Neural progenitor cell (in vitro differentiated cells): ENCODE data around the gene LRRC74A. TPM values are rescaled to one million over a fixed set of nuclear protein-coding genes. Genes with fewer than 3 reads are reported as not detected.

ENCODE experiments used
- DNase-seq: peaks from one replicate; pipeline ENCODE4 v3.0.0-alpha.2; 2016; ENCODE audit warnings: low spot score
- H2AFZ ChIP-seq: fragments of 200-600 bp; sonication (generic); replicated peaks from 2 replicates; pipeline ENCODE4 v1.6.1; 2016; ENCODE audit warnings: antibody characterized with exemption
- H3F3A ChIP-seq: fragments of 200-600 bp; sonication (generic); 2 replicates; pipeline ENCODE4 v1.6.1; 2016; ENCODE audit warnings: antibody characterized with exemption, low read depth
- H3K27ac ChIP-seq: fragments of 200-600 bp; sonication (generic); 2 replicates; pipeline ENCODE4 v1.5.1; 2016; ENCODE audit warnings: mild to moderate bottlenecking
- H3K27me3 ChIP-seq: fragments of 200-600 bp; sonication (generic); 2 replicates; pipeline ENCODE4 v1.6.1; 2016; ENCODE audit warnings: mild to moderate bottlenecking, moderate library complexity
- H3K36me3 ChIP-seq: fragments of 200-600 bp; sonication (generic); 2 replicates; pipeline ENCODE4 v1.5.1; 2016
- H3K4me1 ChIP-seq: fragments of 200-600 bp; sonication (generic); 2 replicates; pipeline ENCODE4 v1.6.1; 2016; ENCODE audit warnings: mixed run types
- H3K4me2 ChIP-seq: fragments of 200-600 bp; sonication (generic); 2 replicates; pipeline ENCODE4 v1.6.1; 2016
- H3K4me3 ChIP-seq: fragments of 200-600 bp; sonication (generic); 2 replicates; pipeline ENCODE4 v1.5.1; 2016
- H3K79me2 ChIP-seq: fragments of 200-600 bp; sonication (generic); 2 replicates; pipeline ENCODE4 v1.6.1; 2016; ENCODE audit warnings: low read depth
- H3K9ac ChIP-seq: fragments of 200-600 bp; sonication (generic); 2 replicates; pipeline ENCODE4 v1.6.1; 2016
- H3K9me3 ChIP-seq: fragments of 200-600 bp; sonication (generic); 2 replicates; pipeline ENCODE4 v1.5.1; 2016; ENCODE audit warnings: low read depth
- H4K20me1 ChIP-seq: fragments of 200-600 bp; sonication (generic); 2 replicates; pipeline ENCODE4 v1.6.1; 2016; ENCODE audit warnings: low read depth
- H3K27ac Mint-ChIP-seq: 3 replicates; pipeline ENCODE4 v1.8.0; 2021; ENCODE audit warnings: mixed read lengths
- H3K27me3 Mint-ChIP-seq: 2 replicates; pipeline ENCODE4 v1.8.0; 2022; ENCODE audit warnings: low read depth, mild to moderate bottlenecking, inconsistent platforms, moderate library complexity, mixed read lengths; ENCODE audit not compliant: insufficient read depth
- H3K36me3 Mint-ChIP-seq: 3 replicates; pipeline ENCODE4 v1.8.0; 2021; ENCODE audit warnings: mixed read lengths
- H3K4me1 Mint-ChIP-seq: 3 replicates; pipeline ENCODE4 v1.8.0; 2021; ENCODE audit warnings: mixed read lengths
- H3K4me3 Mint-ChIP-seq: 3 replicates; pipeline ENCODE4 v1.8.0; 2021; ENCODE audit warnings: mild to moderate bottlenecking, moderate library complexity, mixed read lengths
- H3K9me3 Mint-ChIP-seq: 3 replicates; pipeline ENCODE4 v1.8.0; 2020; ENCODE audit warnings: mixed read lengths
- CTCF ChIP-seq: fragments of 200-600 bp; sonication (generic); IDR thresholded peaks from 2 replicates; pipeline ENCODE4 v1.5.1; 2017; ENCODE audit warnings: antibody characterized with exemption, mild to moderate bottlenecking
- EZH2 ChIP-seq: fragments of 200-600 bp; sonication (generic); IDR thresholded peaks from 2 replicates; pipeline ENCODE4 v1.6.1; 2017; ENCODE audit warnings: antibody characterized with exemption, mild to moderate bottlenecking, moderate library complexity
- EZH2phosphoT487 ChIP-seq: fragments of 200-600 bp; sonication (generic); IDR thresholded peaks from 2 replicates; pipeline ENCODE4 v1.6.1; 2017; ENCODE audit warnings: antibody characterized with exemption
- total RNA-seq: library from RNA; depleted of rRNA; stranded (reverse); fragments of >200 nt; gene quantifications from 2 replicates; pipeline ENCODE4 v1.2.3, GENCODE V29; 2015; ENCODE audit warnings: low replicate concordance

Gene LRRC74A
- total RNA-seq, 1 donor from 2014 or later, result not detected

DNA sequence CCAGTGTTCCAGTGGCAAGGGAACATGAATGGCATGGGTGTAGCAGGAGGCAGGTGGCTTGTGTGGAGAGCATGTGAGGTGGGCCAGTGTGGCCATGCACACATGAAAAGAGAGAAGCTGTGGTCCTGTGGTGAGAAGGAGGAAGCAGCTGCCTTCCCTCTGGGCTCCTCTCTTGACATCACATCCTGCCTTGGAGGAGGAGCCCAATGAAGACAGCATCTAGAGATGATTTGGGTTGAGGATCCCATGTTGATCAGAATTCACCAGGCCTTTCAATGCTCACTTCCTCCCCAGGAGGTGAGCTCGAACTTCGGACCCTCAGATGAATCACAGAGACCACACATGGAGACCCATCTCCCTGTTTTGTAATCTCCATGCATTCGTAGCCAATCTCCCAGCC, 82.6 kb downstream of the LRRC74A start:
- Histone ChIP-seq H3K36me3 (no peaks in the 10 kb centered on the region), H2AFZ (no peak overlapping the region), H3K9me3 (no peaks in the 10 kb centered on the region), H3F3A (no peaks in the 10 kb centered on the region), H3K27ac (no peak overlapping the region), H3K4me1 (no peaks in the 10 kb centered on the region), H3K4me3 (no peak overlapping the region), H3K4me2 (no peak overlapping the region), H3K79me2 (no peaks in the 10 kb centered on the region), H4K20me1 (no peaks in the 10 kb centered on the region), H3K9ac (no peak overlapping the region), H3K27me3 (no peaks in the 10 kb centered on the region)
- no peak overlapping the region for H3K27ac Mint-ChIP-seq
- no peaks in the 10 kb centered on the region for H3K36me3 Mint-ChIP-seq
- peaks cover 33% of the 10 kb centered on the region for H3K4me1 Mint-ChIP-seq
- TF ChIP-seq EZH2phosphoT487, result no peak
- no peak for TF ChIP-seq EZH2
- no peak for TF ChIP-seq CTCF
- DNase-seq, result no peak
- H3K4me3 Mint-ChIP-seq, result no peak overlapping the region
- H3K9me3 Mint-ChIP-seq, result no peaks in the 10 kb centered on the region
- H3K27me3 Mint-ChIP-seq, result peaks cover 13% of the 10 kb centered on the region

DNA sequence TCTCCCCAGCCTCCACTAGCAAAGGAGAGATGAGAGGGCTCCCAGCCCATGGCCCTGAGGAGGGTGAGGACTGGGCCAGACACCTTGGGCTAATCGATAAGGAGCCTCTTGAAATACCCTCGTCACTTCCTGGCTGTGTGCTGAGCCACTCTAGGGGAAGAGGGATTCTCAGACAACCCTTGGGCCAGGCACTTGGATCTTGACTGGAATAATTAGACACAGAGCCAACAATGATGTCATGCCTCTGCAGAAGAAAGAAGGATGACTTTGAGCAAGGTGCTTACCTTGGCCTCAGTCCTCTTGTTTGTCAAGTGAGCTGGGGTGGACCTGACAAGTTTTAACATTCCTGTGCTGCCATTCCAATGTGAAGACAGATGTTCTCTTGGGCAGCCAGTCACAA, 83.1 kb downstream of the LRRC74A start:
- H3K4me3 ChIP-seq, result no peak overlapping the region
- no peaks in the 10 kb centered on the region for H3K36me3 ChIP-seq
- DNase-seq, result no peak
- TF ChIP-seq EZH2 (no peak), EZH2phosphoT487 (no peak)
- H3K4me2 ChIP-seq, result no peak overlapping the region
- H3K4me1 ChIP-seq, result no peaks in the 10 kb centered on the region
- no peak overlapping the region for H3K27ac ChIP-seq
- no peaks in the 10 kb centered on the region for H4K20me1 ChIP-seq
- no peaks in the 10 kb centered on the region for H3F3A ChIP-seq
- Mint-ChIP-seq H3K9me3 (no peaks in the 10 kb centered on the region), H3K27me3 (peaks cover 13% of the 10 kb centered on the region), H3K27ac (no peak overlapping the region), H3K36me3 (no peaks in the 10 kb centered on the region), H3K4me1 (peaks cover 28% of the 10 kb centered on the region), H3K4me3 (no peak overlapping the region)
- H3K79me2 ChIP-seq, result no peaks in the 10 kb centered on the region
- H2AFZ ChIP-seq, result no peak overlapping the region
- H3K9ac ChIP-seq, result no peak overlapping the region
- H3K27me3 ChIP-seq, result no peaks in the 10 kb centered on the region
- H3K9me3 ChIP-seq, result no peaks in the 10 kb centered on the region

DNA sequence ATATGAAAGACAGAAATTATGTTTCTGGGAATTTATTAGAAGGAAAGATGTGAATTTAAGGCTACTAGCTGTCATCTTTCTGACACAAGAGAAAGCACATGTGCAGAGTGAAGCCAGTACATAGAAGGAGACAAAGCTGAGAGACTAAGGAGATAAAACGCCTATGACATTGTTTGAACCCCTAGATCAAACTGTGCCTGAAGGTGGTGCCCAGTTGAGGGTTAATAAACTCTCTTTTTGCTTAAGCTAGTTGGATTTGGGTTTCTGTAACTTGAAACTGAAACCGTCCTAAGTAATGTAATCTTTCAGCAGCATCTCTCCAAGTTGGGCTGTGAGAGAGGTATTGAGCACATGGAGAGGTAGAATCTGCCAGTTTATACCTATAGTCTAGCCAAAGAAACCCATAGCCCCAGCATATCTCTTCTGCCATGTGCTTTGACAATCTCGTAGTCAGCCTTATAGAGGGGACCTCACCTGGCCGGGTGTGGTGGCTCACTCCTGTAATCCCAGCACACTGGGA, 84.2 kb downstream of the LRRC74A start:
- no peak overlapping the region for H3K27ac Mint-ChIP-seq
- peaks cover 13% of the 10 kb centered on the region for H3K27me3 Mint-ChIP-seq

More for the DNA sequence above, 84.2 kb downstream of the LRRC74A start:
- H3F3A ChIP-seq, result no peaks in the 10 kb centered on the region
- no peaks in the 10 kb centered on the region for H3K27me3 ChIP-seq
- no peaks in the 10 kb centered on the region for H3K36me3 Mint-ChIP-seq
- no peak for TF ChIP-seq EZH2phosphoT487
- TF ChIP-seq CTCF, result no peak
- TF ChIP-seq EZH2, result no peak
- no peaks in the 10 kb centered on the region for H3K36me3 ChIP-seq
- H3K4me3 ChIP-seq, result no peak overlapping the region
- no peaks in the 10 kb centered on the region for H3K9me3 ChIP-seq
- no peaks in the 10 kb centered on the region for H3K4me1 ChIP-seq
- H3K27ac ChIP-seq, result no peak overlapping the region
- no peak overlapping the region for H3K4me3 Mint-ChIP-seq
- H3K9me3 Mint-ChIP-seq, result no peaks in the 10 kb centered on the region
- H3K4me1 Mint-ChIP-seq, result peaks cover 24% of the 10 kb centered on the region
- H4K20me1 ChIP-seq, result no peaks in the 10 kb centered on the region
- H2AFZ ChIP-seq, result no peak overlapping the region
- no peak overlapping the region for H3K4me2 ChIP-seq
- DNase-seq, result no peak
- no peaks in the 10 kb centered on the region for H3K79me2 ChIP-seq
- H3K9ac ChIP-seq, result no peak overlapping the region
